SK-N-SH (cell line): ENCODE measurements around the gene GLRB. TPM values are rescaled to one million over a fixed set of nuclear protein-coding genes. Genes with fewer than 3 reads are reported as not detected.

Experiments used
- CTCF ChIA-PET: fragments of 300-600, 350-600 bp; formaldehyde crosslinking; extraction: SDS; loops from one replicate; lab custom pipeline; 2021; lab: Yijun Ruan, JAX
- POLR2A ChIA-PET: fragments of 350-600 bp; sonication (Branson Sonifier 250); formaldehyde crosslinking; extraction: SDS; loops from one replicate; lab custom pipeline; 2020; ENCODE audit warnings: antibody characterized with exemption, inconsistent platforms; lab: Yijun Ruan, JAX
- DNase-seq: peaks from one replicate; pipeline ENCODE4 v3.0.0; 2012
- H2AFZ ChIP-seq: fragments of 200-600 bp; sonication (generic); 2 replicates; pipeline ENCODE4 v1.8.1; 2016; ENCODE audit warnings: antibody characterized with exemption, mild to moderate bottlenecking, low read depth
- H3F3A ChIP-seq: fragments of 200-600 bp; sonication (generic); replicated peaks from 2 replicates; pipeline ENCODE3; 2016; ENCODE audit warnings: antibody characterized with exemption, mild to moderate bottlenecking; ENCODE audit not compliant: insufficient read depth
- H3K27ac ChIP-seq, 2 experiments: fragments of 200-500 bp in 1 of 2; fragments of 200-600 bp in 1 of 2; sonication (Bioruptor generic) in 1 of 2; sonication (generic), shearing (Covaris generic) in 1 of 2; 2 replicates each; pipeline versions ENCODE4 v1.5.1 to v1.6.1; 2014 to 2016; ENCODE audit warnings: low read depth in 2 of 2, inconsistent platforms in 1 of 2, low read length in 1 of 2, mild to moderate bottlenecking in 1 of 2, mixed read lengths in 1 of 2
- H3K27me3 ChIP-seq: fragments of 200-600 bp; sonication (generic), shearing (Covaris generic); 2 replicates; pipeline ENCODE4 v1.6.1; 2016; ENCODE audit warnings: mixed run types; ENCODE audit not compliant: insufficient read depth
- H3K36me3 ChIP-seq, 2 experiments: fragments of 200-500 bp in 1 of 2; fragments of 200-600 bp in 1 of 2; sonication (Bioruptor generic) in 1 of 2; sonication (generic) in 1 of 2; replicated peaks in 1 of 2; 2 replicates each; pipeline versions ENCODE3 to v1.5.1; 2014 to 2016; ENCODE audit warnings: low read length in 1 of 2, mild to moderate bottlenecking in 1 of 2; ENCODE audit not compliant: insufficient read depth in 2 of 2, control insufficient read depth in 1 of 2
- H3K4me1 ChIP-seq, 2 experiments: fragments of 200-500 bp in 1 of 2; fragments of 200-600 bp in 1 of 2; sonication (Bioruptor generic) in 1 of 2; sonication (generic), shearing (Covaris generic) in 1 of 2; 2 replicates each; pipeline versions ENCODE4 v1.5.1 to v1.6.1; 2014 to 2016; ENCODE audit warnings: low read depth in 1 of 2, low read length in 1 of 2, mixed run types in 1 of 2; ENCODE audit not compliant: insufficient read depth in 2 of 2, control insufficient read depth in 1 of 2
- H3K4me2 ChIP-seq: fragments of 200-600 bp; sonication (generic), shearing (Covaris generic); 2 replicates; pipeline ENCODE4 v1.6.1; 2017; ENCODE audit warnings: mixed run types
- H3K4me3 ChIP-seq, 2 experiments: fragments of 200-500 bp in 1 of 2; fragments of 200-600 bp in 1 of 2; sonication (Bioruptor generic) in 1 of 2; sonication (generic), shearing (Covaris generic) in 1 of 2; 2 replicates each; pipeline versions ENCODE4 v1.5.1 to v1.8.1; 2014 to 2016; ENCODE audit warnings: low read depth in 2 of 2, inconsistent platforms in 1 of 2, low read length in 1 of 2, mild to moderate bottlenecking in 1 of 2, mixed read lengths in 1 of 2, moderate library complexity in 1 of 2
- H3K79me2 ChIP-seq: fragments of 200-600 bp; sonication (generic); 2 replicates; pipeline ENCODE4 v1.8.1; 2017; ENCODE audit warnings: mild to moderate bottlenecking; ENCODE audit not compliant: insufficient read depth
- H3K9ac ChIP-seq: fragments of 200-600 bp; sonication (generic); 2 replicates; pipeline ENCODE4 v1.6.1; 2017; ENCODE audit warnings: mixed run types
- H3K9me2 ChIP-seq: fragments of 200-600 bp; sonication (generic); 2 replicates; pipeline ENCODE4 v1.6.1; 2017; ENCODE audit warnings: mixed run types
- H3K9me3 ChIP-seq: fragments of 200-600 bp; sonication (generic); 2 replicates; pipeline ENCODE4 v1.6.1; 2017; ENCODE audit warnings: mixed run types, mild to moderate bottlenecking, moderate library complexity
- H4K20me1 ChIP-seq: fragments of 200-600 bp; sonication (generic); 2 replicates; pipeline ENCODE4 v1.6.1; 2017; ENCODE audit warnings: mild to moderate bottlenecking, mixed run types; ENCODE audit not compliant: insufficient read depth
- CHD2 ChIP-seq: fragments of 150-350 bp; IDR thresholded peaks from 2 replicates; pipeline ENCODE4 v1.6.1; 2018; ENCODE audit warnings: low read length; ENCODE audit not compliant: partially characterized antibody
- CTCF ChIP-seq: fragments of 200-600 bp; sonication (generic); IDR thresholded peaks from 2 replicates; pipeline ENCODE4 v1.6.1; 2017; ENCODE audit warnings: antibody characterized with exemption, mild to moderate bottlenecking, moderate library complexity
- ELF1 ChIP-seq: IDR thresholded peaks from 2 replicates; pipeline ENCODE4 v1.4.0; 2012
- EP300 ChIP-seq, 2 experiments: IDR thresholded peaks; 2 replicates each; pipeline versions ENCODE4 v1.4.0 to v1.6.1; 2012; ENCODE audit warnings: borderline replicate concordance in 1 of 2, low read depth in 1 of 2, low read length in 1 of 2
- EZH2phosphoT487 ChIP-seq: fragments of 200-600 bp; sonication (generic); IDR thresholded peaks from 2 replicates; pipeline ENCODE4 v1.6.1; 2017; ENCODE audit warnings: low read depth, mixed run types, mild to moderate bottlenecking, antibody characterized with exemption, moderate library complexity, borderline replicate concordance
- FOSL2 ChIP-seq: IDR thresholded peaks from 2 replicates; pipeline ENCODE4 v1.4.0; 2012; ENCODE audit warnings: low read depth, mild to moderate bottlenecking, moderate library complexity, borderline replicate concordance
- FOXJ3 ChIP-seq: sonication (generic); formaldehyde crosslinking; IDR thresholded peaks from 2 replicates; pipeline ENCODE4 v1.5.1; 2020; ENCODE audit warnings: mild to moderate bottlenecking, missing genetic modification reagents
- GATA2 ChIP-seq: sonication (generic); formaldehyde crosslinking; IDR thresholded peaks from 2 replicates; pipeline ENCODE4 v1.5.0; 2020; ENCODE audit warnings: mild to moderate bottlenecking, missing genetic modification reagents
- MEF2A ChIP-seq: IDR thresholded peaks from 2 replicates; pipeline ENCODE4 v1.4.0; 2012; ENCODE audit warnings: low read depth, borderline replicate concordance
- NFIC ChIP-seq: IDR thresholded peaks from 2 replicates; pipeline ENCODE4 v1.4.0; 2012; ENCODE audit warnings: borderline replicate concordance
- NRF1 ChIP-seq: IDR thresholded peaks from 2 replicates; pipeline ENCODE4 v1.6.1; 2012; ENCODE audit warnings: low read depth, mild to moderate bottlenecking, low read length
- PBX3 ChIP-seq: IDR thresholded peaks from 2 replicates; pipeline ENCODE4; 2012
- RAD21 ChIP-seq: IDR thresholded peaks from 2 replicates; pipeline ENCODE4 v1.6.1; 2012; ENCODE audit warnings: mild to moderate bottlenecking, low read length
- RXRA ChIP-seq: IDR thresholded peaks from 2 replicates; pipeline ENCODE4 v1.4.0; 2012; ENCODE audit warnings: low read depth, mild to moderate bottlenecking, borderline replicate concordance
- SMC3 ChIP-seq: IDR thresholded peaks from 2 replicates; pipeline ENCODE4 v1.6.1; 2012; ENCODE audit warnings: low read depth, low read length, improper control_type of control experiment
- TCF12 ChIP-seq: IDR thresholded peaks from 2 replicates; pipeline ENCODE4 v1.4.0; 2012
- YY1 ChIP-seq: IDR thresholded peaks from 2 replicates; pipeline ENCODE4 v1.4.0; 2012; ENCODE audit warnings: low read depth, mild to moderate bottlenecking
- ZBTB33 ChIP-seq: IDR thresholded peaks from 2 replicates; pipeline ENCODE4 v1.4.0; 2012; ENCODE audit warnings: low read depth, borderline replicate concordance
- WGBS: methylation state at CpG from one replicate; pipeline ENCODE4 v1.1.6; 2017; ENCODE audit warnings: low lambda C conversion rate; 5-methylcytosine and 5-hydroxymethylcytosine counted together
- polyA plus RNA-seq, 3 experiments: library from polyadenylated mRNA; depleted of rRNA; stranded (reverse); fragments of >200 nt; gene quantifications; 2 replicates each; pipeline ENCODE4 v1.2.3, GENCODE V29; 2012
- TF ChIP-seq, protein P1 (sequence below): fragments of 150-350 bp; IDR thresholded peaks from 2 replicates; pipeline ENCODE4 v1.6.1; 2017; ENCODE audit warnings: antibody characterized with exemption, low read length, low read depth, borderline replicate concordance

GLRB gene
- polyA plus RNA-seq, 1 of the 3 experiments (the other 2 are of a cell fraction): 7.6 TPM

DNA sequence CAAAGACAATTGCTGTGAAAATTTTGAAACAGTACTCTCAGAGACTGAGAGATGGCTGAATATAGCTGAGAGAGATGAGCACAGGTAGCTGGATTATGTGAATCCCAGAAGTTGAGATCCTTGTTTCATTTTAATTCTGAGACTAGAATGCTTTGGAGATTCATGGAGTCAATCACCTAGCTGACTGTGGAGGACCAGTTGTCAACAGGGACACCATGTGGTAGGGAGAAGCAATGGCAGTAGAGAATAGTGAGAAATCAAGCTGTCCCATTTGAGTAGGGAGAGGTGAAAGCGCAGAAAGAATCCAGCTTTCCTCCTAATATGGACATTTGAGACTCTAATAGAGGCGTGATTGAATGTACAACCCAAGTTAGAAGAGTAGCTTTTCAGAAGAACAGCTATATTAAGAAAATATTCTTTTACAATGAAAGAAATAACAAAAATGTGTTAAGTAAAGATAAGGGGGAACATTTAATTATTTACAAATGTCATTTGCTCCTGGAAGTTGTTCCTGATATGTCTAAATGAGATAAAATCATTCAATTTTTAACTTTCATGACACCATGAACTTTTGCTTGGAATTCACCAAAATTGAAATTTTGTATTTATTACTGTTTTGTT is 30.3 kb upstream of the GLRB start:
- Histone ChIP-seq H3K4me1 (0 out of 4 replicates have a peak, but pooled peaks cover 0 to 12% of the 10 kb centered on the region in 2 experiments), H3K4me3 (no peak overlapping the region), H4K20me1 (no peaks in the 10 kb centered on the region), H3K36me3 (peaks cover 0 to 3% of the 10 kb centered on the region in 2 experiments), H3K4me2 (no peak overlapping the region), H3K79me2 (no peaks in the 10 kb centered on the region), H3F3A (no peaks in the 10 kb centered on the region), H2AFZ (no peak overlapping the region; the same call in 1 of the 2 replicates), H3K27me3 (no peaks in the 10 kb centered on the region), H3K27ac (no peak overlapping the region), H3K9me2 (no peaks in the 10 kb centered on the region), H3K9ac (no peak overlapping the region), H3K9me3 (no peaks in the 10 kb centered on the region)
- peak; percentile 53 for DNase-seq
- ChIA-PET CTCF (interaction anchor here (0.5 to 1.6 kb wide), 28 partner anchors 10 to 1642 kb away, joined by 3 to 13 read pairs (median 4); no protein-coding TSS in a partner anchor), POLR2A (no interaction called here)
- 41% methylated on average over 2 of the region's 2 CpGs for WGBS
- TF ChIP-seq CTCF: peak; percentile 85
- TF ChIP-seq RAD21: peak; percentile 83
- peak; percentile 54 for TF ChIP-seq PBX3
- no peak for TF ChIP-seq RXRA
- peak; percentile 87 for TF ChIP-seq SMC3

GRCh38 chr4:157048248-157048647 is 27.7 kb upstream of the GLRB start:
- no peak for DNase-seq
- ChIA-PET POLR2A (no interaction called here), CTCF (interaction anchor here (0.9 to 1.0 kb wide), 2 partner anchors 14 to 1644 kb away, joined by 3 read pairs; no protein-coding TSS in a partner anchor)
- Histone ChIP-seq H3K79me2 (no peaks in the 10 kb centered on the region), H3K9ac (no peak overlapping the region), H3K27me3 (no peaks in the 10 kb centered on the region), H2AFZ (no peak overlapping the region), H3K9me3 (no peaks in the 10 kb centered on the region), H4K20me1 (no peaks in the 10 kb centered on the region), H3K27ac (no peak overlapping the region), H3K4me3 (no peak overlapping the region), H3F3A (no peaks in the 10 kb centered on the region), H3K9me2 (no peaks in the 10 kb centered on the region), H3K36me3 (no peaks in the 10 kb centered on the region), H3K4me2 (no peak overlapping the region), H3K4me1 (0 out of 4 replicates have a peak, but pooled peaks cover 0 to 12% of the 10 kb centered on the region in 2 experiments)
- 38% methylated on average over 2 of the region's 2 CpGs for WGBS
- TF ChIP-seq, protein P1, sequence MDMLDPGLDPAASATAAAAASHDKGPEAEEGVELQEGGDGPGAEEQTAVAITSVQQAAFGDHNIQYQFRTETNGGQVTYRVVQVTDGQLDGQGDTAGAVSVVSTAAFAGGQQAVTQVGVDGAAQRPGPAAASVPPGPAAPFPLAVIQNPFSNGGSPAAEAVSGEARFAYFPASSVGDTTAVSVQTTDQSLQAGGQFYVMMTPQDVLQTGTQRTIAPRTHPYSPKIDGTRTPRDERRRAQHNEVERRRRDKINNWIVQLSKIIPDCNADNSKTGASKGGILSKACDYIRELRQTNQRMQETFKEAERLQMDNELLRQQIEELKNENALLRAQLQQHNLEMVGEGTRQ: no peak
- TF ChIP-seq FOSL2: no peak
- TF ChIP-seq RXRA: no peak
- TF ChIP-seq EZH2phosphoT487: no peak
- TF ChIP-seq NRF1: no peak
- TF ChIP-seq MEF2A: no peak
- no peak for TF ChIP-seq FOXJ3
- TF ChIP-seq ZBTB33: no peak
- TF ChIP-seq YY1: no peak
- TF ChIP-seq CHD2: no peak
- no peak for TF ChIP-seq GATA2
- TF ChIP-seq CTCF: no peak
- no peak for TF ChIP-seq EP300 (IDR thresholded peaks at IDR 0.05; ENCODE audit: borderline replicate concordance in 1 of 2, low read depth in 1 of 2, low read length in 1 of 2)
- no peak for TF ChIP-seq NFIC
- TF ChIP-seq ELF1: no peak
- TF ChIP-seq TCF12: no peak
